ENCODE results near the gene NDUFB8.
A peak's percentile ranks its signal among the peaks of the same experiment; 100 is the strongest.

Gene NDUFB8

DNA sequence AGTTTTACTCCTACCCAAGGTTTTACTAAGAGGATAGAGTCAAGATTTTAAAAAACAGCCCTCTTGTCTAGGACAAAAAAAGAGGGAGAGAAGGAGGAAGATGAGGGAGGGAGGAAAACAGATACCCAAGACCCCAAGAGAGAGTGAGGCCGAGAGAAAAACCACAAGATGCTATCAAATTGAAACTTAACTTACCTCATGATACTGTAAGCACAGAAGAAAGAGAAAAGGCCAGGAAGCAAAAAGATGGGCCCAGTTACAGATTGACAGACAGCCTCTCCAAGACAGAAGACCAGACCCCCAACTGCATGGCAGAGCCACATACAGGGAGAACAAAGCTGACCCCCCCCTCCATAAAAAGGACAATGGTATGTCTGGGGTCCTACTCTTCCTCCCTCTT lies 21.4 kb downstream of the NDUFB8 start:
- DNase-seq: no peak
- no peaks in the 10 kb centered on the region for H3K9me3 ChIP-seq (ENCODE audit: insufficient read depth, low read length, severe bottlenecking)
- H2AFZ ChIP-seq (ENCODE audit: low read depth, low read length): peak overlapping the region; percentile 55
- no peaks in the 10 kb centered on the region for H3K27me3 ChIP-seq (ENCODE audit: insufficient read depth, low read length, poor library complexity)
- ATAC-seq (ENCODE audit: insufficient read depth, low read depth): peak; percentile 2
- peak overlapping the region; percentile 61 for H3K9ac ChIP-seq (ENCODE audit: low read depth, low read length)
- peak overlapping the region; percentile 92 for H3K27ac ChIP-seq (ENCODE audit: low read length)
- peak overlapping the region in 1 of 2 experiments; percentile 46; a peak in 2 of 4 replicates for H3K4me3 ChIP-seq (ENCODE audit: low read depth in 1 of 2, low read length in 2 of 2)
- TF ChIP-seq, protein P1, sequence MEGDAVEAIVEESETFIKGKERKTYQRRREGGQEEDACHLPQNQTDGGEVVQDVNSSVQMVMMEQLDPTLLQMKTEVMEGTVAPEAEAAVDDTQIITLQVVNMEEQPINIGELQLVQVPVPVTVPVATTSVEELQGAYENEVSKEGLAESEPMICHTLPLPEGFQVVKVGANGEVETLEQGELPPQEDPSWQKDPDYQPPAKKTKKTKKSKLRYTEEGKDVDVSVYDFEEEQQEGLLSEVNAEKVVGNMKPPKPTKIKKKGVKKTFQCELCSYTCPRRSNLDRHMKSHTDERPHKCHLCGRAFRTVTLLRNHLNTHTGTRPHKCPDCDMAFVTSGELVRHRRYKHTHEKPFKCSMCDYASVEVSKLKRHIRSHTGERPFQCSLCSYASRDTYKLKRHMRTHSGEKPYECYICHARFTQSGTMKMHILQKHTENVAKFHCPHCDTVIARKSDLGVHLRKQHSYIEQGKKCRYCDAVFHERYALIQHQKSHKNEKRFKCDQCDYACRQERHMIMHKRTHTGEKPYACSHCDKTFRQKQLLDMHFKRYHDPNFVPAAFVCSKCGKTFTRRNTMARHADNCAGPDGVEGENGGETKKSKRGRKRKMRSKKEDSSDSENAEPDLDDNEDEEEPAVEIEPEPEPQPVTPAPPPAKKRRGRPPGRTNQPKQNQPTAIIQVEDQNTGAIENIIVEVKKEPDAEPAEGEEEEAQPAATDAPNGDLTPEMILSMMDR (IDR thresholded peaks at IDR 0.05; ENCODE audit: borderline replicate concordance, extremely low read depth, low read length, poor library complexity, severe bottlenecking): no peak
- TF ChIP-seq EZH2 (IDR thresholded peaks at IDR 0.05; ENCODE audit: borderline replicate concordance, low read depth, low read length, severe bottlenecking): no peak
- peak overlapping the region; percentile 57 for H3K4me2 ChIP-seq (ENCODE audit: insufficient read depth, low read length)
- peaks cover 34% of the 10 kb centered on the region for H3K36me3 ChIP-seq (ENCODE audit: insufficient read depth, low read length)
- H3K79me2 ChIP-seq (ENCODE audit: insufficient read depth, low read length): peaks cover 13% of the 10 kb centered on the region
- H4K20me1 ChIP-seq (ENCODE audit: insufficient read depth, low read length): no peaks in the 10 kb centered on the region
- peaks cover 80% of the 10 kb centered on the region for H3K4me1 ChIP-seq (ENCODE audit: insufficient read depth, low read length)

DNA sequence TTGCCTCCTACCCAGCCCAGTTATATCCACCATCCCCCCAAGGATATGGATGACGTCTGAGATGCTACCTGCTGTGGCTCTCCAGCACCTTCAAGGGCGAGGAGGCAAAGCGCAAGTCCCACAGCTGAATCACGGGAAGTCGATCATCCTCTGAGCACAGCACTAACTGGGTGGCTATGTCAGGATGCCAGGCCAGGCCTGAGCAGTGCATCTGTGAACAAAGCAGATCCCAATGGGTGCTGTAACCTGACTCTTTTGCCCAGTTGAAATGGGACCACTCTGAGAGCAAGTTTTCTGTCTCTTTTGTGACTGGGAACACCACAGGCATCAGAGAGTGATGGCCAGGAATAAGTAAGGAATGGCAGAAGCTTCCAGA lies 22.3 kb downstream of the NDUFB8 start:
- Histone ChIP-seq H3K9ac (ENCODE audit: low read depth, low read length) (peak overlapping the region; percentile 61), H3K27me3 (ENCODE audit: insufficient read depth, low read length, poor library complexity) (no peaks in the 10 kb centered on the region), H3K4me1 (ENCODE audit: insufficient read depth, low read length) (peaks cover 73% of the 10 kb centered on the region), H2AFZ (ENCODE audit: low read depth, low read length) (no peak overlapping the region), H3K79me2 (ENCODE audit: insufficient read depth, low read length) (peaks cover 13% of the 10 kb centered on the region), H4K20me1 (ENCODE audit: insufficient read depth, low read length) (no peaks in the 10 kb centered on the region), H3K4me2 (ENCODE audit: insufficient read depth, low read length) (peak overlapping the region; percentile 57), H3K36me3 (ENCODE audit: insufficient read depth, low read length) (peaks cover 38% of the 10 kb centered on the region), H3K9me3 (ENCODE audit: insufficient read depth, low read length, severe bottlenecking) (no peaks in the 10 kb centered on the region), H3K4me3 (ENCODE audit: low read depth in 1 of 2, low read length in 2 of 2) (peak overlapping the region in 1 of 2 experiments; percentile 46; a peak in 2 of 4 replicates), H3K27ac (ENCODE audit: low read length) (peak overlapping the region; percentile 92)
- DNase-seq (no peak), ATAC-seq (ENCODE audit: insufficient read depth, low read depth) (no peak)
- TF ChIP-seq EZH2 (IDR thresholded peaks at IDR 0.05; ENCODE audit: borderline replicate concordance, low read depth, low read length, severe bottlenecking): no peak
- TF ChIP-seq, protein P1 (IDR thresholded peaks at IDR 0.05; ENCODE audit: borderline replicate concordance, extremely low read depth, low read length, poor library complexity, severe bottlenecking): no peak

DNA sequence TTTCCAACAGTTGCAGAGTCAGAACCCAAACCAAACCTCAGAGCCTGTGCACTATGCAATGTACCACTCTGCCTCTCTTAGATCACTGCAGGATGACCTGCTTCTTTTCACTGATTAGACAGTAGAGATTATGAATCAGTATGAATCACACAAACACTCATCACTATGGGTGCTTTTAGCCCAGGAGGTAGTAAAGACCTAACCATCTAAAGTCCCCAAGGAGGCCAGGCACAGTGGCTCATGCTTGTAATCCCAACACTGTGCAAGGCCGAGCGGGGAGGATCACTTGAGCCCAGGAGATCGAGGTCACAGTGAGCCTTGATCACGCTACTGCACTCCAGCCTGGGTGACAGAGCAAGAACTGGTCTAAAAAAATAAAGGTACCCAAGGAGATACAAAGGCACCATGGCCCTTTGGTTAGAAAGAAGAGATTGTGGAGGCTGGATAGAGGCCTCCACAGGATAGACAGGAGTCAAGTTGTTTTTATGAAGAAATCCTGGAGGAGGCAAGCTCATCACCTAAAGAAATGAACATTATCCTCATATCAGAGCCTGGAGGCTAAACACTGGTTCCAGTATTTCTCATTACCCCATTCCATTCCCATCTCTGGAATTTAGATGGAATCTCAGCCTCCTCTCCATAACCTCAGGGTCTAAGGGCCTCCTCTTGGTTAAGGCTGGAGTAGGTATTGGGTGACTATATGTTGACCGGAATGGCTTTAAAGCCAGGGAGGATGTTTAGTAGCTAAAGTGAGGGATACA lies 22.9 kb downstream of the NDUFB8 start:
- DNase-seq: no peak
- peak overlapping the region; percentile 57 for H3K4me2 ChIP-seq (ENCODE audit: insufficient read depth, low read length)
- H3K27me3 ChIP-seq (ENCODE audit: insufficient read depth, low read length, poor library complexity): no peaks in the 10 kb centered on the region
- no peak overlapping the region for H2AFZ ChIP-seq (ENCODE audit: low read depth, low read length)
- no peaks in the 10 kb centered on the region for H3K9me3 ChIP-seq (ENCODE audit: insufficient read depth, low read length, severe bottlenecking)
- peaks cover 67% of the 10 kb centered on the region for H3K4me1 ChIP-seq (ENCODE audit: insufficient read depth, low read length)
- peak overlapping the region; percentile 92 for H3K27ac ChIP-seq (ENCODE audit: low read length)
- H3K36me3 ChIP-seq (ENCODE audit: insufficient read depth, low read length): peaks cover 44% of the 10 kb centered on the region
- no peak for TF ChIP-seq EZH2 (IDR thresholded peaks at IDR 0.05; ENCODE audit: borderline replicate concordance, low read depth, low read length, severe bottlenecking)
- TF ChIP-seq, protein P1 (IDR thresholded peaks at IDR 0.05; ENCODE audit: borderline replicate concordance, extremely low read depth, low read length, poor library complexity, severe bottlenecking): no peak
- H3K79me2 ChIP-seq (ENCODE audit: insufficient read depth, low read length): peaks cover 13% of the 10 kb centered on the region
- ATAC-seq (ENCODE audit: insufficient read depth, low read depth): no peak
- H4K20me1 ChIP-seq (ENCODE audit: insufficient read depth, low read length): no peaks in the 10 kb centered on the region
- H3K9ac ChIP-seq (ENCODE audit: low read depth, low read length): peak overlapping the region; percentile 61
- H3K4me3 ChIP-seq (ENCODE audit: low read depth in 1 of 2, low read length in 2 of 2): peak overlapping the region in 1 of 2 experiments; percentile 46; a peak in 2 of 4 replicates
